Activated CD8-positive, alpha-beta memory T cell treated with anti-CD3 and anti-CD28 coated beads for 4 hours (primary cell): ENCODE results near the gene GPR141.
"Not testable (repeated sequence)": the region's sequence is repeated elsewhere in the genome, so short reads cannot be mapped to it uniquely, and the experiment has no call there.

Experiments
- DNase-seq, 2 donors: peaks; one replicate each; pipeline ENCODE4 v3.0.0-alpha.2; 2020; ENCODE audit warnings: low read depth in 2 of 2

The GPR141 gene

DNA sequence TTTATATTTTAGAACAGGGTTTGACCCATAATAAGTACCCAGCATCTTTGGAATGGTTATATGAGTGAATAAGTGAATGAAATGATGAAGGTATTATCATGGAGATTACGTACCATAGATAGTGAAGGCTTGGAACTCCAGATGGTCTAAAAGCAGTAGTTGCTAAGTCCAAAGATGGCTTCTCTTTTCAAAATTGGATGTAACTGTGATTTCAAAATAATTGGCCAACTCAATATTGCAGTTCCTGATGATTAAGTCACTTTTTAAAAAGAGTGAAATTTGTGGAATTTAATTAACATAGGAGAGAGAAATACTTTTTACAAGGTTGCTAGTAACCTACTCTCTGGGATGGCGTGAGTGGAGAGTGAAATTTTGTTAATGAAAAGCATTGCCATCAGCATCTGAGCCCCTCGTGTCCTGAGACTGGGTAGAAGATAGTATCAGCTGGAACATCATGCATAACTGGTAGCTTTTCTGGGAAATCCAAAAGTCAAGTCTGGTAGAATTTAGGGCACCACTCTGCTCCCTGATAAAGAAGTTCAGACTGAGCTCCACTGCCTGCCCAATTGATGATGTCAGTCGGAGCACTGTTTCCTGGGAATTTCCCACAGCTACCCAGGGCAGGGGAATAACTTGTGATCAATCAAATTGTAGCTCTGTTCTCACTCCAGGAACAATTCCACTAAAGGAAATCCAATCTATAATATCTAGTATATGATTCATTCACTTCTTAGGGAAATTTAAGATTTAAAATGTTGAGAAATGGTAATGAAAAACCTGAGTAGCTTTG is 3.2 kb downstream of the GPR141 start:
- no peak for DNase-seq

- no peak for DNase-seq
Observed at GRCh38 chr7:37690206-37690605, 6.6 kb downstream of the GPR141 start.

GRCh38 chr7:37694208-37695094 is 10.9 kb downstream of the GPR141 start:
- no peak for DNase-seq

- no peak for DNase-seq
Observed at GRCh38 chr7:37698276-37698675, 14.7 kb downstream of the GPR141 start.

GRCh38 chr7:37698782-37699181 is 15.2 kb downstream of the GPR141 start:
- no peak for DNase-seq

DNA sequence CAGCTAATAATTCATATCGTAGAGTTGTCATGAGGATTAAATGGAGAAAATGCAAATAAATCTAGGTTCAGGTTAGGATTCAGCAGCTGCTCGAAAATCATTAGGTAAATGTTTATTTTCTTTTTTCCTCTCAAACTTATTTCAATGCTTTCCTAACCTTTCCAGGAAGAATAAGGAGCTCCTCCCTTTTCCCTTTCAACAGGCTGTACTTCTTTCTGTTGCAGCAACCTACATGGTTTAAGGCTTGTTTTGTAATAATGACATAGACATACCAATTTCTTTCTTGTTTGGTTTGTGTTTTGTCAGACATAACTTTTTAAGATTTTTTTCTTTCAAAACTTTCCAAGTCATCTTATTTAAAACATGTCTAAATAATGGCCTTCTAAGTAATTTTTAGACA is 18.2 kb downstream of the GPR141 start:
- no peak for DNase-seq

DNA sequence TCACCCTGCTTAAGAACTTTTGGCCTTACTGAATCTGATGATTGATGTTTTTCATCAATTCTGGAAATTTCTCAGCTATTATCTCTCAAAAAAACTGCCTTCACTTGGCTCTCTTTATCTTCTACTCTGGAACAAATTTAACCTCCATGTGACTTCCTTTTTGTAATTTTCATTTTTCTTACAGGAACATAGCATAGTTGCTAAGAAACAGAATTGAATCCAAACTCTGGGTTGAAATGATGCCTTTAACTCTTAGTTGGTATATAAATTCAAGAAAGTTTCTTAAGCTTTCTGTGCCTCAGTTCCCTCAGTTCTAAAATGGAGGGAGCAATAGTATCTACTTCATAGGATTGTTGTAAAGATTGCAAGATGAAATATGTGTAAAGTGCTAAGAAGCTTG is 19.8 kb downstream of the GPR141 start:
- DNase-seq: no peak

DNA sequence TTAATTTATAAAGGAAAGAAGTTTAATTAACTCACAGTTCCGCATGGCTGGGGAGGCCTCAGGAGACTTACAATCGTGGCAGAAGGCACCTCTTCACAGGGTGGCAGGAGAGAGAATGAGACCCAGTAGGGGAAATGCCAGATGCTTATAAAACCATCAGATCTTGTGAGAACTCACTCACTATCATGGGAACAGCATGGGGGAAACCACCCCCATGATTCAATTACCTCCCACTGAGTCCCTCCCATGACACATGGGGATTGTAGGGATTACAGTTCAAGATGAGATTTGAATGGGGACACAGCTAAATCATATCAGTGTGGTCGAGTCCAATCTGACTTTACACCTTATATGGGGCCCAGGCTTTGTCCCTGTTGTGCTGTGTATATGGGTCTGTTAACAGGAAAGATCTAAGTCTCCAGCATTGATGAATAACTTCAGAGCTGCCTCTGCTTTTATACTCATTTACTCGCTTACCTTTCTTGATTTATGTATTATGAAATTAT is 20.8 kb downstream of the GPR141 start:
- DNase-seq: not testable (repeated sequence)

DNA sequence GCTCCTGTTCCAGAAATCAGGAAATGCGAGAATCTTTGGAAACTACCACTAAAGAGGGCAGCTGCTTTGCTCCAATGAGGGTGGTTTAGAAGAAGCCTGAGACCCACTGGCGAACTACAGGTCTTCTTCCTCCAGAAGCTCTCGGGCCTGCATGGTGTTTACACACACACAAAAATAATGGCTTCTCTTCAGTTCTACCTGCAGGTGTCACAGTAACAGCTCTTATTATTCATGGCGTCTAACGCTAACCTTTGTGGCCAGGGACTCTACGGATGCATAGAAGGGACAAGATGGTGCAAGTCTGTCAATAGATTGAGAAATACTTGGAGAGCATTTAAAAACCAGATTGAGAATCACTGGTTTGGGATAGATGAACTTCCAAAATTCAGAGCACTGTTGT is 22.4 kb downstream of the GPR141 start:
- no peak for DNase-seq

DNA sequence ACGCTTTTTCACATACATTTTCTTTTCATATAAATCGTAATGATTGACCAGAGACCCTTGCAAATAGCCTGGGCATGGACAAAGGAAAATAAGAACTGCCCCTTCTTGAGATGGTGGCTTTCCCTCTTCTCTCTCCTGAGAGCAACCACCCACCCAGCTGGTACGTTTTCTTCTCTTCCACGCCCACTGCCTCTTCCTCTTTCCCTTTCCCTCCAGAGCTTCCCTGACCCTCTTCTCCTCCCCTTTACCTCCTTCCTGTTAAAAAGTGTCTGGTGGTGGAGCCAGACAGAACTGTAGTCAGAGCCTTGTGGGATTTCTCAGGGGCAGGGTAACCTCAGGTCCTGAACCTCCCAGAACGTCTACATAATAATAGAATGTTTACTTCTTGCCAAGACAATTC is 23.2 kb downstream of the GPR141 start:
- DNase-seq: no peak

GRCh38 chr7:37707754-37708485 is 24.4 kb downstream of the GPR141 start:
- no peak for DNase-seq

- DNase-seq: no peak
Observed at GRCh38 chr7:37709631-37710509, 26.3 kb downstream of the GPR141 start.

GRCh38 chr7:37713613-37714012 is 30.0 kb downstream of the GPR141 start:
- DNase-seq: no peak

DNA sequence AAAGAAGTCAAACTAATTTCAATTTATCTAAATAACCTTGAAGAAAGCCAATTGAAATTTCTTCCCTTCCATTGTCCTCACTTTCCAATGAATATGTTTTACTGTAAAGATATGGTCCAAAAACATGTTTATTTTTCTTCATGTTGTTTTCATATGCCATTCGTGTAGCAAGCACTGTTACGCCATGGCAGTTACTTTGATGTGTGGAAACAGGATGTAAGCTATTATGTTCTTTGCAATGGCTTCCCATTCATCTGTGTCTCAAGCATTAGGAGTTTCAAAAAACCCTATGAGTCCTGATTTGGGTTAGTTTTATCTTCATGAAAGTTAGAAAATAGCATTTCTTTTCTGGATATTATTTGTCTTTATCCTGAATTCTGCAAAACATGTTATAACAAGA is 31.0 kb downstream of the GPR141 start:
- DNase-seq: no peak

GRCh38 chr7:37718585-37718984 is 35.0 kb downstream of the GPR141 start:
- no peak for DNase-seq

DNA sequence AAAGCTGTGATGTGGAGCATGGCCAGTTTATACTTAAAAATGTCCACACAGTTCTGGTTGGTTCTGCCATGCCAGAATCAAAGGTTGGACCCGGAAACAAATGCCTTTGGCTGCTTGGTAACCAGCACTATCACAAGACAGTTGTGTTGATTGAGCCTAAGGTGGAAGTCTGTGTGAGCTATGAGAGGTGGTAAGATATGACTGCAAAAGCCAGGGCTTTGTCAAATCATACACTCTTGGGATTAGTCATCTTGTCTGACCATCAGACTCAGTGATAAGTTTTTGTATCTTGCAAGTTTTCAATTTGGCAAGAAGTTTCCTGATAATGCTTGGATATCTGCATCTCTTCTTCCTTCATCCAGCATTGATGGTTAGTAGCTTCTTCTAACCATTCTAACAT is 35.5 kb downstream of the GPR141 start:
- no peak for DNase-seq

GRCh38 chr7:37724732-37725131 is 41.2 kb downstream of the GPR141 start:
- DNase-seq: no peak

GRCh38 chr7:37726016-37726415 is 42.5 kb downstream of the GPR141 start:
- no peak for DNase-seq

DNA sequence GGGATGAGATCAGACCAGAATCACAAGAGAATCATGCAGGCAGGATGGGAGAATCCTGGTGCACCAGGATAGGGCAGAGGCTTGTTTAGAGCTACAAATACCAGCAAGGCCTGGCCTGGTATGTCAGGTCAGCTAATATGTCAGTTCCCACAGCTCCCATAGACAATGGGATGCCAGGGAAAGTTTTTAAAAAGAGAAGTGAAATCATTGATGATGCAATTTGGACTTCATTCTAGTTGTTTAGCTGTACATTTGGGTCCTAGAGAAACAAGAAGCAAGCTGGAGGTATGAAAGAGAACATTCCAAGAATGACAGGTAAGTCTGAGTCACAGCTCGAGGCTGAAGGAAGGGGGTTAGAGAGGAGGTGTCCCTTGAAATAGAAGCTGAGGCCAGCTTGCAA is 45.2 kb downstream of the GPR141 start:
- no peak for DNase-seq

DNA sequence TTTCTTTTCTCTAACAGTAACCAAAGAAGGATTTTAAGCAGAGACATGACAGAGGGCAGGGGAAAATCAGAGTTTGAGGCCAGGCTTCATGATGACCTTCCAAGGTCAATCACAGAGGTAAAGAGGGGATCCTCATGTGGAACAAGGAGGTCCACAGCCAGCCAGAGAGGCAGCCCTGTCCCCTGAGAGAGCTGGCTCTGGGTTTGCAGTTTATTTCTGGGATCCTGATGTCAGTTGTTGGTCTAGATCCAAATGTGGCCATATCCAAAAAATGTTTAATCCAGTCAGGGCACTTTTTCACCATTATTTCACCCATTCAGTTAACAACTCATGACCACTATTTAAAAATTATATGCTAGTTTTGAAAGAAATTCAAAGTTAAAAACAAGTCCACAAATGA is 45.6 kb downstream of the GPR141 start:
- no peak for DNase-seq

GRCh38 chr7:37730501-37730900 is 46.9 kb downstream of the GPR141 start:
- DNase-seq: no peak
